Right lobe of liver (tissue), 4 donors: Measurements from ENCODE around the gene PROZ.

Experiments
- CTCF ChIP-seq, 4 donors: fragments of 200-600 bp in 3 of 4; fragments of 450-650 bp in 1 of 4; IDR thresholded peaks; one replicate each; pipeline versions ENCODE4 v1.5.1 to v1.8.0; 2016 to 2022; ENCODE audit warnings: antibody characterized with exemption in 4 of 4, mild to moderate bottlenecking in 2 of 4
- POLR2A ChIP-seq: fragments of 450-650 bp; IDR thresholded peaks from one replicate; pipeline ENCODE4 v1.6.1; 2017; ENCODE audit warnings: antibody characterized with exemption, mild to moderate bottlenecking
- donor health status: DM: no; HTN: no; CAD: no.
- donor health status: DM: no; HTN: no; CAD: no.
- donor health status: DM: no; HTN: yes; CAD: no.

- TF ChIP-seq CTCF (IDR thresholded peaks at IDR 0.05) (no peak), POLR2A (no peak)
These were observed 7.7 kb upstream of the PROZ start for GRCh38 chr13:113150550-113151365.
